ENCODE data around the gene BCKDHB. TPM values are rescaled to one million over a fixed set of nuclear protein-coding genes. Genes with fewer than 3 reads are reported as not detected.

Gene BCKDHB
- total RNA-seq, 3 donors from 2014 or later, result 19.0 to 33.7 (median 23.4) TPM

GRCh38 chr6:80182308-80182707 lies 75.8 kb downstream of the BCKDHB start:
- Histone ChIP-seq H3K27me3 (no peaks in the 10 kb centered on the region), H3K4me1 (no peaks in the 10 kb centered on the region), H3K36me3 (no peaks in the 10 kb centered on the region), H3K9me3 (peaks cover 0 to 4% of the 10 kb centered on the region in 2 donors), H3K4me3 (no peak overlapping the region), H3K27ac (no peak overlapping the region)
- no peak for TF ChIP-seq POLR2AphosphoS5 (IDR thresholded peaks at IDR 0.05)
- no peak for TF ChIP-seq CTCF (IDR thresholded peaks at IDR 0.05)
- TF ChIP-seq POLR2A (IDR thresholded peaks at IDR 0.05), result no peak
- intact Hi-C loops (cut with DNase I; ENCODE audit: low total_unique reads), result loop anchor here (10.0 kb wide), 1 partner anchor 1462 kb away; no protein-coding TSS in a partner anchor
- DNase-seq (ENCODE audit: low spot score in 2 of 2), result no peak

GRCh38 chr6:80183019-80183795 lies 76.7 kb downstream of the BCKDHB start:
- H3K27me3 ChIP-seq, result no peaks in the 10 kb centered on the region
- intact Hi-C loops (cut with DNase I; ENCODE audit: low total_unique reads), result loop anchor here (10.0 kb wide), 1 partner anchor 1462 kb away; no protein-coding TSS in a partner anchor
- TF ChIP-seq POLR2A (IDR thresholded peaks at IDR 0.05) (no peak), POLR2AphosphoS5 (IDR thresholded peaks at IDR 0.05) (no peak), CTCF (IDR thresholded peaks at IDR 0.05) (no peak)
- H3K4me3 ChIP-seq, result no peak overlapping the region
- peaks cover 0 to 4% of the 10 kb centered on the region in 2 donors for H3K9me3 ChIP-seq
- H3K27ac ChIP-seq, result no peak overlapping the region
- H3K4me1 ChIP-seq, result no peaks in the 10 kb centered on the region
- no peaks in the 10 kb centered on the region for H3K36me3 ChIP-seq
- DNase-seq (ENCODE audit: low spot score in 2 of 2), result no peak

GRCh38 chr6:80185492-80185891 lies 79.0 kb downstream of the BCKDHB start:
- H3K36me3 ChIP-seq, result no peaks in the 10 kb centered on the region
- no peak overlapping the region for H3K4me3 ChIP-seq
- no peaks in the 10 kb centered on the region for H3K27me3 ChIP-seq
- no peak for TF ChIP-seq POLR2A (IDR thresholded peaks at IDR 0.05)
- peaks cover 0 to 4% of the 10 kb centered on the region in 2 donors for H3K9me3 ChIP-seq
- H3K4me1 ChIP-seq, result no peaks in the 10 kb centered on the region
- DNase-seq (ENCODE audit: low spot score in 2 of 2), result no peak
- intact Hi-C loops (cut with DNase I; ENCODE audit: low total_unique reads), result loop anchor here (10.0 kb wide), 1 partner anchor 1459 kb away; no protein-coding TSS in a partner anchor
- H3K27ac ChIP-seq, result no peak overlapping the region

GRCh38 chr6:80186082-80186481 lies 79.6 kb downstream of the BCKDHB start:
- no peaks in the 10 kb centered on the region for H3K36me3 ChIP-seq
- H3K4me1 ChIP-seq, result no peaks in the 10 kb centered on the region
- H3K9me3 ChIP-seq, result peaks cover 0 to 4% of the 10 kb centered on the region in 2 donors
- H3K27me3 ChIP-seq, result no peaks in the 10 kb centered on the region
- no peak for TF ChIP-seq CTCF (IDR thresholded peaks at IDR 0.05)
- intact Hi-C loops (cut with DNase I; ENCODE audit: low total_unique reads), result loop anchor here (10.0 kb wide), 1 partner anchor 1459 kb away; no protein-coding TSS in a partner anchor
- DNase-seq (ENCODE audit: low spot score in 2 of 2), result no peak
- H3K27ac ChIP-seq, result no peak overlapping the region
- H3K4me3 ChIP-seq, result no peak overlapping the region

- H3K36me3 ChIP-seq, result no peaks in the 10 kb centered on the region
- no peak for TF ChIP-seq POLR2A (IDR thresholded peaks at IDR 0.05)
- TF ChIP-seq POLR2AphosphoS5 (IDR thresholded peaks at IDR 0.05), result no peak
- no peak for TF ChIP-seq CTCF (IDR thresholded peaks at IDR 0.05)
- DNase-seq (ENCODE audit: low spot score in 2 of 2), result no peak
- H3K4me3 ChIP-seq, result no peak overlapping the region
- no peaks in the 10 kb centered on the region for H3K9me3 ChIP-seq
- no peak overlapping the region for H3K27ac ChIP-seq
- no peaks in the 10 kb centered on the region for H3K4me1 ChIP-seq
- H3K27me3 ChIP-seq, result no peaks in the 10 kb centered on the region
- intact Hi-C loops (cut with DNase I; ENCODE audit: low total_unique reads), result no loop called here
Measured at GRCh38 chr6:80196906-80197305, 90.4 kb downstream of the BCKDHB start.
